Small intestine (tissue), 4 donors: ENCODE results near the gene ZSCAN16. TPM values are rescaled to one million over a fixed set of nuclear protein-coding genes. Genes with fewer than 3 reads are reported as not detected.

Source experiments
- polyA plus RNA-seq, 4 donors: library from polyadenylated mRNA; stranded (reverse) in 3 of 4; unstranded in 1 of 4; fragments of 200-250 nt in 3 of 4; fragments of 120-200 nt in 1 of 4; gene quantifications; one replicate each; pipeline versions ENCODE4 v1.2.1 to v1.2.3, GENCODE V29; 2013
- donor health status: healthy with polysubstance abuse.
- donor health status: Bipolar disorder and iron deficiency.
- donor health status: healthy.

Gene ZSCAN16
- polyA plus RNA-seq, 4 donors, result 8.6 to 15.4 (median 10.5) TPM

Other genes with a start within 250 kb of the ZSCAN16 start
- not detected for gene OR2B2, start 212.2 kb upstream of the ZSCAN16 start, polyA plus RNA-seq
- gene OR2B6, start 167.4 kb upstream of the ZSCAN16 start, polyA plus RNA-seq, result under 1 TPM in 1 of 4 donors, not detected in 3; 0.12 TPM
- 1 to 10 TPM; 2.7 to 4.3 (median 3.6) TPM for gene ZNF165, start 44.0 kb upstream of the ZSCAN16 start, polyA plus RNA-seq
- gene ZKSCAN8, start 17.3 kb downstream of the ZSCAN16 start, polyA plus RNA-seq, result 10 to 100 TPM in 1 of 4 donors, 1 to 10 TPM in 3; 1.1 to 20.1 (median 2.3) TPM
- 10 to 100 TPM in 1 of 4 donors, 1 to 10 TPM in 3; 5.5 to 15.5 (median 6.8) TPM for gene ZSCAN9, start 100.7 kb downstream of the ZSCAN16 start, polyA plus RNA-seq
- 1 to 10 TPM; 2.7 to 7.9 (median 3.8) TPM for gene ZKSCAN4, start 127.7 kb downstream of the ZSCAN16 start, polyA plus RNA-seq
- gene NKAPL, start 134.7 kb downstream of the ZSCAN16 start, polyA plus RNA-seq, result 1 to 10 TPM in 1 of 4 donors, under 1 TPM in 3; 0.45 to 1.1 (median 0.86) TPM
- 10 to 100 TPM in 1 of 4 donors, 1 to 10 TPM in 3; 4.7 to 21.1 (median 6.7) TPM for gene ZSCAN26, start 142.5 kb downstream of the ZSCAN16 start, polyA plus RNA-seq
- 1 to 10 TPM in 3 of 4 donors, under 1 TPM in 1; 0.81 to 3.2 (median 1.2) TPM for gene PGBD1, start 157.0 kb downstream of the ZSCAN16 start, polyA plus RNA-seq
- 1 to 10 TPM; 1.3 to 5.1 (median 4.0) TPM for gene ZSCAN31, start 211.5 kb downstream of the ZSCAN16 start, polyA plus RNA-seq
- gene ZKSCAN3, start 225.3 kb downstream of the ZSCAN16 start, polyA plus RNA-seq, result 1 to 10 TPM; 1.1 to 5.3 (median 1.9) TPM